ENCODE results near the gene CIAO3. TPM values are rescaled to one million over a fixed set of nuclear protein-coding genes. Genes with fewer than 3 reads are reported as not detected.
A peak's percentile ranks its signal among the peaks of the same experiment; 100 is the strongest.

Gene CIAO3
- total RNA-seq, 2 donors from 2014 or later, result 41.4 to 43.3 TPM

DNA sequence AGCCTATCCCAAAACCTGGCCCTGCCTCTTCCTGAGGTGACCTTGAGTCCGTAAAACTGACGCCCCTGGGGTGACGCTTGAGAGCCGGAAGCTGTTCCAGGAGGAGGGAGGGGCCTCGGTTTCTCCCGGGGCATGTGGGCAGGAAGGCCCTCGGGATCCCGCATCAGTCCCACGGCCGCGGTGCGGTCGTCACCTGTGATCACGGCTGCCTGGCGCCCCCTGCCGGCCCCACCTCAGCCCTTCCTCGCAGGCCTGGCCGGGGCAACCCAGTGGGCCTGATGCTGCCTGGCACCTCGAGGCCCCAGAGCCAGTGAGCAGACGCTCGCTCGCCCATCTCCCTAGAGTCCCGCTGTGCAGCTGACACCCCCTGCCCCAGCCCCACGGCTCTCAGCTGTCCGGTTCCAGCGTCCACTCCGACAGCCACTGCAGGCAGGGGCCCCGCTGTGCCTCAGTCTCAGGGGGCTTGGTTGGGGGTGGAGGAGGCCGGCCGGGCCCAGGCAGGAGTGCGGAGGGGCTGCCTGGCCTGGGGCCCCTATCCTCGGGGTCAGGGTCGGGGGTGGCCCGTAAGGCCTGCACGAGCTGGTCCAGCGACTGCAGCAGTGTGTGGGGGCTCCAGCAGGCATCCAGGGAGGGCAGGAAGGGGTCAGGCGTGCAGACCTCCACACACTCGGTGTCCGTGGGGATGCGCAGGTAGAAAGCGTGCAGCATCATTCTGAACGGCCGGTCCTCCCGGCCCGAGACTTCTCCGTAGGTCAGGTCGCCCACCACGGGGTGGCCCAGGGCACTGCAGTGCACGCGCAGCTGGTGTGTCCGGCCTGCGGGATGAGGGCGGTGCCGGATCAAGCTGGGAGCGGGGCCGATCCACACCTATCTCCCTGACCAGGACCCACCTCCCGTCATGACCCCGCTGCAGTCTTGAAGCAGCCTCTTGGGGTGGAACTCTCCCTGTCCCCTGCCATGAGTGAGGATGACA lies 45.1 kb upstream of the CIAO3 start:
- peak; percentile 96 for DNase-seq
- WGBS, 2 experiments (ENCODE audit: insufficient coverage in 1 of 2, insufficient read length in 1 of 2), result 76 to 92% methylated on average over 30 to 58 of the region's 58 CpGs
- H3K4me1 ChIP-seq (ENCODE audit: control insufficient read depth, insufficient read depth, low read length), result peaks cover 4% of the 10 kb centered on the region
- TF ChIP-seq, protein P1, sequence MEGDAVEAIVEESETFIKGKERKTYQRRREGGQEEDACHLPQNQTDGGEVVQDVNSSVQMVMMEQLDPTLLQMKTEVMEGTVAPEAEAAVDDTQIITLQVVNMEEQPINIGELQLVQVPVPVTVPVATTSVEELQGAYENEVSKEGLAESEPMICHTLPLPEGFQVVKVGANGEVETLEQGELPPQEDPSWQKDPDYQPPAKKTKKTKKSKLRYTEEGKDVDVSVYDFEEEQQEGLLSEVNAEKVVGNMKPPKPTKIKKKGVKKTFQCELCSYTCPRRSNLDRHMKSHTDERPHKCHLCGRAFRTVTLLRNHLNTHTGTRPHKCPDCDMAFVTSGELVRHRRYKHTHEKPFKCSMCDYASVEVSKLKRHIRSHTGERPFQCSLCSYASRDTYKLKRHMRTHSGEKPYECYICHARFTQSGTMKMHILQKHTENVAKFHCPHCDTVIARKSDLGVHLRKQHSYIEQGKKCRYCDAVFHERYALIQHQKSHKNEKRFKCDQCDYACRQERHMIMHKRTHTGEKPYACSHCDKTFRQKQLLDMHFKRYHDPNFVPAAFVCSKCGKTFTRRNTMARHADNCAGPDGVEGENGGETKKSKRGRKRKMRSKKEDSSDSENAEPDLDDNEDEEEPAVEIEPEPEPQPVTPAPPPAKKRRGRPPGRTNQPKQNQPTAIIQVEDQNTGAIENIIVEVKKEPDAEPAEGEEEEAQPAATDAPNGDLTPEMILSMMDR (conservative IDR thresholded peaks at IDR 0.05), result peak; percentile 93
- H3K27me3 ChIP-seq (ENCODE audit: control insufficient read depth, insufficient read depth, low read length, poor library complexity, severe bottlenecking), result no peaks in the 10 kb centered on the region
- Mint-ChIP-seq H3K27ac (no peak overlapping the region), H3K36me3 (ENCODE audit: low read depth) (peaks cover 3% of the 10 kb centered on the region), H3K9me3 (no peaks in the 10 kb centered on the region), H3K4me1 (no peaks in the 10 kb centered on the region), H3K27me3 (ENCODE audit: insufficient read depth) (peaks cover 2% of the 10 kb centered on the region), H3K4me3 (peak overlapping the region; percentile 76)
- H3K36me3 ChIP-seq (ENCODE audit: control insufficient read depth, insufficient read depth, low read length), result peaks cover 16% of the 10 kb centered on the region
- H3K27ac ChIP-seq (ENCODE audit: low read depth, low read length), result no peak overlapping the region
- no peak overlapping the region for H3K4me3 ChIP-seq (ENCODE audit: low read length)
- H3K9ac ChIP-seq (ENCODE audit: extremely low read depth, low read length, poor library complexity, severe bottlenecking), result no peak overlapping the region
- H3K9me3 ChIP-seq (ENCODE audit: control insufficient read depth, low read length), result no peaks in the 10 kb centered on the region

DNA sequence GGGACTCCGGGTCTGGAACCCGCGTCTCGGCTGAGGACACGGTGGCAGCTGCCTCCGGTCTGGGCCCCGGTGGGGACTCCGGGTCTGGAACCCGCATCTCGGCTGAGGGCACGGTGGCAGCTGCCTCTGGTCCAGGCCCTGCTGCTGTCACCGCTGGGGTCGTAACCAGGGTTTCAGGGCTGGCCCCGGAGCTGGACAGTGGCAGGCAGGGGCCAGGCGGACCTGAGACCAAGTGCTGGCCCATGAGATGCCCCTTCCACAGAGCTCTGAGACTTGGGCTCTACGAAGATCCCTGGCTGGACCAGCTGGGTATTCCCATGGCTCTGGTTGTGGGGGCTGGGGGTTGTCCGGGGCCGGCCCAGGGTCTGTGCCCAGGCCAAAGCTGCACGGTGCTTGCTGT lies 43.6 kb upstream of the CIAO3 start:
- no peak for DNase-seq
- H3K4me3 Mint-ChIP-seq, result no peak overlapping the region
- TF ChIP-seq, protein P1 (conservative IDR thresholded peaks at IDR 0.05), result no peak
- H3K36me3 ChIP-seq (ENCODE audit: control insufficient read depth, insufficient read depth, low read length), result peaks cover 10% of the 10 kb centered on the region
- H3K27ac ChIP-seq (ENCODE audit: low read depth, low read length), result no peak overlapping the region
- H3K27ac Mint-ChIP-seq, result no peak overlapping the region
- H3K4me1 ChIP-seq (ENCODE audit: control insufficient read depth, insufficient read depth, low read length), result peaks cover 4% of the 10 kb centered on the region
- H3K4me3 ChIP-seq (ENCODE audit: low read length), result no peak overlapping the region
- H3K9me3 Mint-ChIP-seq, result no peaks in the 10 kb centered on the region
- H3K27me3 Mint-ChIP-seq (ENCODE audit: insufficient read depth), result peaks cover 6% of the 10 kb centered on the region
- no peaks in the 10 kb centered on the region for H3K4me1 Mint-ChIP-seq
- peaks cover 3% of the 10 kb centered on the region for H3K27me3 ChIP-seq (ENCODE audit: control insufficient read depth, insufficient read depth, low read length, poor library complexity, severe bottlenecking)
- no peaks in the 10 kb centered on the region for H3K9me3 ChIP-seq (ENCODE audit: control insufficient read depth, low read length)
- 94 to 99% methylated on average over 14 to 19 of the region's 19 CpGs for WGBS, 2 experiments (ENCODE audit: insufficient coverage in 1 of 2, insufficient read length in 1 of 2)
- H3K9ac ChIP-seq (ENCODE audit: extremely low read depth, low read length, poor library complexity, severe bottlenecking), result no peak overlapping the region
- peaks cover 2% of the 10 kb centered on the region for H3K36me3 Mint-ChIP-seq (ENCODE audit: low read depth)

DNA sequence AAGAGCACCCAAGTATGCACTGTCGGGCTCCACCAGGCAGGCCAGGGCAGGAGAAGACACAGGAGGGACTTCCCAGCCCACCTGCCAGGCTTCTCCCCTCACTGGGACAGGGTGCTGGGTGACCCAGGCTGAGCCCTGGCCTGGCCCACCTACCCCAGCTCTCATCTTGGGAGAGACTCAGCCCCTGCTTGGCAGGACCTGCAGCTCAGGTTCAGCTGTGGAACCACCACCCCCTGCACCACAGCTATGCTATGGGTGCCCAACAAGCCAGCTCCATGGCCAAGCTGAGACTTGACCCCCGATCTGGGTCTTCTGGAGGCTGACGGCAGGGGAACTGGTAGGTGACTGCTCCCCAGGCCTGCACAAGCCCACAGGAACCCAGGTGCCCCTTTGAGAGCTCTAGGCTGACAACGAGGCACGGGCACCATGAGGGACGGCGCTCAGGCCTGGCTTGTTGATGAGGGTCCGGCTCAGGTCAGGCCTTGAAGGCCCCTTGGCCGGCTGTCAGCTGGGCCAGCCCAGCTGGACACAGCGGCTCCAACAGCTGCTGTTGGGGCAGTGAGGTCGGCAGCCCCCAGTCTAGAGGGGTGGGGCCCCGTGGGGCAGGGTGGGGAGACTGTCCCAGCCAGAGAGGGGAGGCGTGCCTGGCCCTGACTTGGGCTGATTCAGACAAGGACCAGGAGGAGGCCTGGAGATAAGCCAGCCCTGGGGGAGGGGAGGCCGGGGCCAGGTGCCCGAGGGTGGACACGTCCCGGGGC lies 42.8 kb upstream of the CIAO3 start:
- Histone ChIP-seq H3K9ac (ENCODE audit: extremely low read depth, low read length, poor library complexity, severe bottlenecking) (no peak overlapping the region), H3K27me3 (ENCODE audit: control insufficient read depth, insufficient read depth, low read length, poor library complexity, severe bottlenecking) (peaks cover 3% of the 10 kb centered on the region), H3K4me1 (ENCODE audit: control insufficient read depth, insufficient read depth, low read length) (peaks cover 4% of the 10 kb centered on the region), H3K9me3 (ENCODE audit: control insufficient read depth, low read length) (no peaks in the 10 kb centered on the region), H3K4me3 (ENCODE audit: low read length) (no peak overlapping the region), H3K27ac (ENCODE audit: low read depth, low read length) (no peak overlapping the region), H3K36me3 (ENCODE audit: control insufficient read depth, insufficient read depth, low read length) (peaks cover 10% of the 10 kb centered on the region)
- no peak for DNase-seq
- 86 to 92% methylated on average over 5 to 17 of the region's 17 CpGs for WGBS, 2 experiments (ENCODE audit: insufficient coverage in 1 of 2, insufficient read length in 1 of 2)
- Mint-ChIP-seq H3K4me3 (no peak overlapping the region), H3K27me3 (ENCODE audit: insufficient read depth) (peaks cover 6% of the 10 kb centered on the region), H3K36me3 (ENCODE audit: low read depth) (peaks cover 2% of the 10 kb centered on the region), H3K27ac (no peak overlapping the region), H3K4me1 (no peaks in the 10 kb centered on the region), H3K9me3 (no peaks in the 10 kb centered on the region)
- TF ChIP-seq, protein P1 (conservative IDR thresholded peaks at IDR 0.05), result no peak
